Caki2 (cell line): ENCODE measurements around the gene PPP1R12B. TPM values are rescaled to one million over a fixed set of nuclear protein-coding genes. Genes with fewer than 3 reads are reported as not detected.

Source experiments
- total RNA-seq: library from RNA; depleted of rRNA; stranded (reverse); fragments of >200 nt; shearing (Covaris generic); gene quantifications from 2 replicates; pipeline ENCODE4 v1.2.3, GENCODE V29; 2014; ENCODE audit warnings: low replicate concordance; rRNA removed

The PPP1R12B gene
- total RNA-seq, 1 experiment from 2014 or later: 14.8 TPM

Other genes starting within 250 kb of the PPP1R12B start
- gene GPR37L1, start 225.8 kb upstream of the PPP1R12B start, total RNA-seq: not detected in 2 replicates
- gene ARL8A, start 204.0 kb upstream of the PPP1R12B start, total RNA-seq: 16.9 and 23.9 TPM in 2 replicates
- gene PTPN7, start 188.1 kb upstream of the PPP1R12B start, total RNA-seq: not detected in 2 replicates
- gene LGR6, start 154.9 kb upstream of the PPP1R12B start, total RNA-seq: not detected in 2 replicates
- 135 and 136 TPM in 2 replicates for gene UBE2T, start 6.8 kb upstream of the PPP1R12B start, total RNA-seq